Pancreas (tissue), 10 donors: Measurements from ENCODE around the gene ZXDC. TPM values are rescaled to one million over a fixed set of nuclear protein-coding genes. Genes with fewer than 3 reads are reported as not detected.

Experiments
- ATAC-seq, 4 donors: fragments of 200-7000 bp; cut with Tn5 transposase; one replicate each; pipeline versions ENCODE4 v1.8.0 to v1.9.1; 2020; ENCODE audit warnings: mild to moderate bottlenecking in 4 of 4, moderate library complexity in 4 of 4
- DNase-seq, 6 donors: peaks; one replicate each; pipeline ENCODE4 v3.0.0-alpha.2; 2020
- FAIRE-seq: peaks from 2 replicates; lab custom pipeline; 2012; peaks lifted over from hg19 to GRCh38; lab: Jason Lieb, UNC
- H3K27ac ChIP-seq, 4 donors: fragments of 200-600 bp; sonication (generic); 1 replicate in 3 of 4; 2 replicates in 1 of 4; pipeline versions ENCODE4 v1.5.0 to v1.8.0; 2020
- H3K27me3 ChIP-seq, 4 donors: fragments of 200-600 bp; one replicate each; pipeline ENCODE4 v1.8.0; 2021
- H3K36me3 ChIP-seq, 3 donors: fragments of 200-600 bp; sonication (generic) in 1 of 3; one replicate each; pipeline versions ENCODE4 v1.5.0 to v1.8.0; 2020 to 2021
- H3K4me1 ChIP-seq, 3 donors: fragments of 200-600 bp; one replicate each; pipeline ENCODE4 v1.8.0; 2021
- H3K4me3 ChIP-seq, 4 donors: fragments of 200-600 bp; sonication (generic) in 2 of 4; one replicate each; pipeline versions ENCODE4 v1.5.0 to v1.8.0; 2020 to 2021
- H3K9me3 ChIP-seq, 4 donors: fragments of 200-600 bp; one replicate each; pipeline ENCODE4 v1.8.0; 2021
- WGBS, 2 donors: extraction: QIAGEN DNeasy Blood & Tissue Kit; methylation state at CpG; one replicate each; pipeline ENCODE4 v1.1.7; 2013; 5-methylcytosine and 5-hydroxymethylcytosine counted together
- intact Hi-C, 3 donors: fragments of 100-400 bp; cut with DNase I; formaldehyde crosslinking; loops; one replicate each; pipeline versions ENCODE4 v1.11.1 to v1.14.2; 2022
- polyA plus RNA-seq, 2 donors: library from polyadenylated mRNA; stranded (reverse); fragments of 200-250 nt; gene quantifications; one replicate each; pipeline ENCODE4 v1.2.3, GENCODE V29; 2013
- total RNA-seq, 6 donors: library from RNA; stranded (reverse); fragmentation: NEBNext Ultra II Directional in 4 of 6; extraction: Animal tissue kit (Norgen Biotek cat#: 25700) in 4 of 6; gene quantifications; one replicate each; pipeline versions ENCODE4 v1.2.1 to v1.2.4, GENCODE V29; 2021 to 2023
- TF ChIP-seq, protein P1 (sequence below), 4 donors: fragments of 200-600 bp; sonication (generic) in 3 of 4; IDR thresholded peaks; one replicate each; pipeline versions ENCODE4 v1.5.0 to v1.8.0; 2021; ENCODE audit warnings: antibody characterized with exemption in 4 of 4
- donor health status: healthy with polysubstance abuse.
- donor health status: DM: no; HTN: no; CAD: no; lungs with moderate emphysema.
- donor health status: DM: no; HTN: no; CAD: no.
- donor health status: control.
- donor health status: control.
- donor health status: Bipolar disorder and iron deficiency.
- donor health status: DM: yes; HTN: yes; CAD: no.
- donor health status: DM: no; HTN: no; CAD: no.
- donor health status: DM: no; HTN: no; CAD: no.
- donor health status: DM: yes; HTN: yes; CAD: no.

Gene ZXDC
- total and polyA plus RNA-seq, 8 donors: 19.4 to 26.1 (median 20.9) TPM

DNA sequence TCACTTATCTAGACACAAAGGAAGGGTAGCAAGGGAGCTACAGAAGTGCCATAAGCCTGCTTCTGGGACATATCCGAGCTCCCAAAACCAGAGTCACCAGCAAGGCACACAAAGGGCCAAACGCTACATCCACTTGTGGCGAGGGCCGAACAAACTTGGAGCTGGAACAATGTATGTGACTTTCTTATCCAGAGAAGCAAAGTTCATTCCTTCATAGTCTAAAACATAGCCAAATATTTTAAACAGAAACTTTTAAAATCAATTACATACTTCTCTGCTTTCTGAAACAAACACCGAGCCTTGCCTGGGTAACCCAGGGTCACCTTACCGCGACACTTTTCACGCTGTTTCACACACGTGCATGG is 15.9 kb downstream of the ZXDC start:
- DNase-seq: peak in 1 of 6 donors; percentile 49
- Histone ChIP-seq H3K27me3 (no peaks in the 10 kb centered on the region), H3K4me1 (peaks cover 22 to 46% (median 40%) of the 10 kb centered on the region in 3 donors), H3K9me3 (no peaks in the 10 kb centered on the region), H3K27ac (peak overlapping the region; percentile 29 to 90 (median 58)), H3K4me3 (peak overlapping the region in 1 of 4 donors; percentile 3), H3K36me3 (peaks cover 3 to 30% (median 25%) of the 10 kb centered on the region in 3 donors)
- intact Hi-C loops: no loop called here
- ATAC-seq: peak in 1 of 4 donors; percentile 4
- WGBS, 2 donors: 39 to 41% methylated on average over 9 of the region's 9 CpGs
- TF ChIP-seq, protein P1, sequence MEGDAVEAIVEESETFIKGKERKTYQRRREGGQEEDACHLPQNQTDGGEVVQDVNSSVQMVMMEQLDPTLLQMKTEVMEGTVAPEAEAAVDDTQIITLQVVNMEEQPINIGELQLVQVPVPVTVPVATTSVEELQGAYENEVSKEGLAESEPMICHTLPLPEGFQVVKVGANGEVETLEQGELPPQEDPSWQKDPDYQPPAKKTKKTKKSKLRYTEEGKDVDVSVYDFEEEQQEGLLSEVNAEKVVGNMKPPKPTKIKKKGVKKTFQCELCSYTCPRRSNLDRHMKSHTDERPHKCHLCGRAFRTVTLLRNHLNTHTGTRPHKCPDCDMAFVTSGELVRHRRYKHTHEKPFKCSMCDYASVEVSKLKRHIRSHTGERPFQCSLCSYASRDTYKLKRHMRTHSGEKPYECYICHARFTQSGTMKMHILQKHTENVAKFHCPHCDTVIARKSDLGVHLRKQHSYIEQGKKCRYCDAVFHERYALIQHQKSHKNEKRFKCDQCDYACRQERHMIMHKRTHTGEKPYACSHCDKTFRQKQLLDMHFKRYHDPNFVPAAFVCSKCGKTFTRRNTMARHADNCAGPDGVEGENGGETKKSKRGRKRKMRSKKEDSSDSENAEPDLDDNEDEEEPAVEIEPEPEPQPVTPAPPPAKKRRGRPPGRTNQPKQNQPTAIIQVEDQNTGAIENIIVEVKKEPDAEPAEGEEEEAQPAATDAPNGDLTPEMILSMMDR (IDR thresholded peaks at IDR 0.05): no peak
- FAIRE-seq: no peak

DNA sequence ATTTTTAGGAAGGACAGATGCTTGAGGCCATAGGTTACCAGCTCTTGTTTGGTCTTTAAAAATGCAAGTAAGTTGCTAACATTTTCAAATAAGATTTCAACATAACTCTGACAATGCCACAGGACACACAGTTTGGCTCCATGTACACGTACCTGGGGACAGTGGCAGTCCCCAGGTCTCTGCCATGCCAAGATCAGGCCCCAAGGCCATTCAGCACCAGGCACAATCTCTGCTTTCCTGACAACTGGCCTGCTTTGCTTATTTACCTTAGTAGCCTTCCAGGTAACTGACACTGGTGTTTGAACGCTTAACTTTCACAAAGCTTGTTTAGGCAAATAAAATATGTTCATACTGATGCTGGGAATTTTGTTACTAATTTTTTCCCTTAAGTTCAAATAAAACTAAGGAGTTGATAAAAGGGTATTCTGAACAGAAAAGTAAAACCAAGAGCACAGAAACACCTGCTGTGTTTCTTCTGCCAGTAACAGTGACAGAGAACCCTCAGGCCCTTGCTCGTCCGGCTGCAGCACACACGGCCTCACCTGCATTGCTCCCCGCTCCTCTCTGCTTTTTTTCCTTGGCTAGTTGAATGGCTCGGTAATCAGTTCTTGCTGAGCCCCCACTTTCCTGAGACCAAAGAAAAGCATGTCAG is 16.5 kb downstream of the ZXDC start:
- WGBS, 2 donors: 27 to 32% methylated on average over 7 of the region's 7 CpGs
- intact Hi-C loops: no loop called here
- FAIRE-seq (no peak), ATAC-seq (peak; percentile 76 to 89 (median 84)), DNase-seq (peak in 5 of 6 donors; percentile 53 to 78 (median 69))
- peak overlapping the region; percentile 29 to 90 (median 58) for H3K27ac ChIP-seq
- TF ChIP-seq, protein P1 (IDR thresholded peaks at IDR 0.05): no peak
- no peaks in the 10 kb centered on the region for H3K27me3 ChIP-seq
- H3K9me3 ChIP-seq: no peaks in the 10 kb centered on the region
- peaks cover 3 to 27% (median 20%) of the 10 kb centered on the region in 3 donors for H3K36me3 ChIP-seq
- peaks cover 19 to 41% (median 34%) of the 10 kb centered on the region in 3 donors for H3K4me1 ChIP-seq
- no peak overlapping the region for H3K4me3 ChIP-seq

DNA sequence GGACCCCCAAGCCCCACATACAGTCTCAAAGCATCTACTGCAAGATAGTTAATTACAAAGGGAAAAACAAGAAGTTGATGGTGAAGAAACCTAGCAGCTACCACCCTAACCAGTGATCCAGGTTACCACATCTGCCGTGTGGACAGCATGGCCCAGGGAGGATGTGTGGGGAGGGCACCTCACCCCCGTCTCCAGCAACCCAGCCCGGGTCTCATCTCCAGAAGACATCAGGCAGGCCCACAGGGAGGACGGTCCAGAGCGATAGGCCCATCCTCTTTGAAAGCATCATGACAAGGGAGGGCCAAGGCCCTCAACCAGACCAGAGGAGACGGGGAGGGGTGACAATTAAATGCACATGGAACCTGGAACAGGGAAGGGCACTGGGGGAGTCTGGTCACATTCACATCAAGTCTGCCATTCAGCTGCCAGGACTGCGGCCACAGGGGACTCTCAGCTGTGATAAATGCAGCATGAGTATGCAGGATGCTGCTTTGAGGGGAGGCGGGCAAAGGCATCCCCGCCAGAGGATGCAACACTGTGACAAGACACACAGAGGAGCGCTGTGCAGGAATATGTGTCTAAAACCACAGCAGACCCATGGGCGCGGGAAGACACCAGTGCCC is 18.8 kb downstream of the ZXDC start:
- peaks cover 3 to 23% (median 14%) of the 10 kb centered on the region in 3 donors for H3K36me3 ChIP-seq

DNA sequence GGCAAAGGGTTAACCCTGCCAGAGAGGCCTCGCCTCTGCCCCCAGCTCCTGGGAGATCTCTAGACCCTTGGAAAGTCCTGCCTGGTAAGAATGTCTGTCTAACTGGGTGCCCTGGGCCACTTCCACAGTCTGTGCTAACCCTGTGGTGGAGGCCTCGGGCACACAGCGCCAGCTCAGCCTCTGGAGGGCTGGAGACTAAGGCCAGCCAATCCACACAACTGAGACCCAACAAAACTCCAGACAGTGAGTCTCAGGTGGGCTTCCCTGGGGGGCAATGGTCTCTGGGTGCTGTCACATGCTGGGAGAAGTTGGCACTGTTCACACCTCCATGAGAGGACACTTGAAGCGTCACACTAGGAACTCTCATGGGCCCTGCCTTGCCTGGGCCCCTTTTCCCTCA is 19.5 kb downstream of the ZXDC start:
- peaks cover 13 to 27% (median 18%) of the 10 kb centered on the region in 3 donors for H3K4me1 ChIP-seq
- 71 to 93% methylated on average over 4 of the region's 4 CpGs for WGBS, 2 donors
- H3K9me3 ChIP-seq: no peaks in the 10 kb centered on the region
- H3K4me3 ChIP-seq: no peak overlapping the region
- TF ChIP-seq, protein P1 (IDR thresholded peaks at IDR 0.05): no peak
- peaks cover under 1 to 21% (median 20%) of the 10 kb centered on the region in 3 donors for H3K36me3 ChIP-seq
- intact Hi-C loops: no loop called here
- no peak for ATAC-seq
- H3K27ac ChIP-seq: no peak overlapping the region
- no peak for FAIRE-seq
- H3K27me3 ChIP-seq: no peaks in the 10 kb centered on the region
- DNase-seq: peak in 1 of 6 donors; percentile 46

More for the DNA sequence above, 18.8 kb downstream of the ZXDC start:
- ATAC-seq (no peak), DNase-seq (peak in 1 of 6 donors; percentile 36), FAIRE-seq (no peak)
- peaks cover 13 to 27% (median 24%) of the 10 kb centered on the region in 3 donors for H3K4me1 ChIP-seq
- intact Hi-C loops: no loop called here
- TF ChIP-seq, protein P1 (IDR thresholded peaks at IDR 0.05): no peak
- H3K27me3 ChIP-seq: no peaks in the 10 kb centered on the region
- H3K4me3 ChIP-seq: no peak overlapping the region
- no peak overlapping the region for H3K27ac ChIP-seq
- WGBS, 2 donors: 86 to 94% methylated on average over 12 of the region's 12 CpGs
- no peaks in the 10 kb centered on the region for H3K9me3 ChIP-seq
